Kidney tubule cell (primary cell): Measurements from ENCODE around the gene FEN1.

Experiments used
- DNase-seq: peaks from one replicate; pipeline ENCODE4 v3.0.0-alpha.2; 2018; ENCODE audit warnings: low spot score

The FEN1 gene

GRCh38 chr11:61792310-61793082 lies at the start of gene FEN1, which contains the start of gene TMEM258:
TSS of gene FEN1 (plus strand) at chr11:61792911. CDS start at chr11:61795362, 2,451 bp downstream.
TSS of gene TMEM258 (minus strand) at chr11:61792599. CDS start at chr11:61792558, 41 bp downstream.
- DNase-seq, result peak; percentile 95

GRCh38 chr11:61743486-61744095 lies 49.1 kb upstream of the FEN1 start:
- DNase-seq, result no peak

GRCh38 chr11:61744181-61744580 lies 48.5 kb upstream of the FEN1 start:
- no peak for DNase-seq

GRCh38 chr11:61744609-61745156 lies 48.0 kb upstream of the FEN1 start:
- DNase-seq, result no peak

- no peak for DNase-seq
Measured at GRCh38 chr11:61745781-61746441, 46.8 kb upstream of the FEN1 start.

- DNase-seq, result no peak
Measured at GRCh38 chr11:61746442-61747191, 46.1 kb upstream of the FEN1 start.

- peak; percentile 71 for DNase-seq
Measured at GRCh38 chr11:61747192-61747966, 45.3 kb upstream of the FEN1 start.

GRCh38 chr11:61747967-61748285 lies 44.8 kb upstream of the FEN1 start:
- DNase-seq, result no peak

- DNase-seq, result no peak
Measured at GRCh38 chr11:61749591-61750217, 43.0 kb upstream of the FEN1 start.

GRCh38 chr11:61750631-61751273 lies 42.0 kb upstream of the FEN1 start:
- no peak for DNase-seq

GRCh38 chr11:61751384-61751783 lies 41.3 kb upstream of the FEN1 start:
- no peak for DNase-seq

- DNase-seq, result peak; percentile 69
Measured at GRCh38 chr11:61752117-61752924, 40.4 kb upstream of the FEN1 start, which contains the start of gene MYRF. TSS of gene MYRF (plus strand) at chr11:61752636. CDS start at chr11:61752745, 109 bp downstream.

GRCh38 chr11:61752925-61753521 lies 39.7 kb upstream of the FEN1 start:
- no peak for DNase-seq

- DNase-seq, result no peak
Measured at GRCh38 chr11:61753672-61754071, 39.0 kb upstream of the FEN1 start.

GRCh38 chr11:61754534-61755482 lies 37.9 kb upstream of the FEN1 start:
- DNase-seq, result no peak

- DNase-seq, result no peak
Measured at GRCh38 chr11:61756147-61756451, 36.6 kb upstream of the FEN1 start.

GRCh38 chr11:61756452-61757212 lies 36.1 kb upstream of the FEN1 start:
- peak; percentile 93 for DNase-seq
